ENCODE measurements around the gene VEGFC. TPM values are rescaled to one million over a fixed set of nuclear protein-coding genes. Genes with fewer than 3 reads are reported as not detected.

Gene VEGFC
- polyA plus RNA-seq, 1 donor: 7.9 TPM

GRCh38 chr4:176798540-176798939 lies 5.8 kb upstream of the VEGFC start:
- no peak for DNase-seq (ENCODE audit: low read depth)

GRCh38 chr4:176795441-176795840 lies 2.7 kb upstream of the VEGFC start:
- DNase-seq (ENCODE audit: low read depth): no peak

GRCh38 chr4:176794651-176795050 lies 1.9 kb upstream of the VEGFC start:
- DNase-seq (ENCODE audit: low read depth): no peak

- no peak for DNase-seq (ENCODE audit: low read depth)
Observed at GRCh38 chr4:176794151-176794550, 1.4 kb upstream of the VEGFC start.

- DNase-seq (ENCODE audit: low read depth): no peak
Observed at GRCh38 chr4:176793060-176793605, 411 bp upstream of the VEGFC start.

- no peak for DNase-seq (ENCODE audit: low read depth)
Observed at GRCh38 chr4:176791591-176792325, 964 bp downstream of the VEGFC start.

GRCh38 chr4:176790398-176790797 lies 2.3 kb downstream of the VEGFC start:
- DNase-seq (ENCODE audit: low read depth): no peak

GRCh38 chr4:176789955-176790354 lies 2.8 kb downstream of the VEGFC start:
- DNase-seq (ENCODE audit: low read depth): no peak

- DNase-seq (ENCODE audit: low read depth): no peak
Observed at GRCh38 chr4:176788971-176789370, 3.8 kb downstream of the VEGFC start.

GRCh38 chr4:176788248-176788647 lies 4.5 kb downstream of the VEGFC start:
- no peak for DNase-seq (ENCODE audit: low read depth)

GRCh38 chr4:176784816-176785215 lies 7.9 kb downstream of the VEGFC start:
- DNase-seq (ENCODE audit: low read depth): no peak

- DNase-seq (ENCODE audit: low read depth): no peak
Observed at GRCh38 chr4:176782794-176783193, 9.9 kb downstream of the VEGFC start.

- no peak for DNase-seq (ENCODE audit: low read depth)
Observed at GRCh38 chr4:176782191-176782590, 10.5 kb downstream of the VEGFC start.

- DNase-seq (ENCODE audit: low read depth): no peak
Observed at GRCh38 chr4:176781739-176782100, 11.0 kb downstream of the VEGFC start.

GRCh38 chr4:176780995-176781738 lies 11.6 kb downstream of the VEGFC start:
- DNase-seq (ENCODE audit: low read depth): no peak

GRCh38 chr4:176779421-176779820 lies 13.3 kb downstream of the VEGFC start:
- DNase-seq (ENCODE audit: low read depth): no peak

GRCh38 chr4:176778491-176778890 lies 14.2 kb downstream of the VEGFC start:
- DNase-seq (ENCODE audit: low read depth): no peak

GRCh38 chr4:176778063-176778462 lies 14.7 kb downstream of the VEGFC start:
- no peak for DNase-seq (ENCODE audit: low read depth)

GRCh38 chr4:176775338-176775737 lies 17.4 kb downstream of the VEGFC start:
- no peak for DNase-seq (ENCODE audit: low read depth)

- DNase-seq (ENCODE audit: low read depth): no peak
Observed at GRCh38 chr4:176774852-176775251, 17.9 kb downstream of the VEGFC start.

GRCh38 chr4:176769514-176769913 lies 23.2 kb downstream of the VEGFC start:
- no peak for DNase-seq (ENCODE audit: low read depth)

- no peak for DNase-seq (ENCODE audit: low read depth)
Observed at GRCh38 chr4:176767183-176767582, 25.5 kb downstream of the VEGFC start.

GRCh38 chr4:176762661-176763308 lies 29.9 kb downstream of the VEGFC start:
- DNase-seq (ENCODE audit: low read depth): no peak
